GM10266 (cell line): Measurements from ENCODE around the gene ELF2.

ENCODE experiments used
- DNase-seq: peaks from one replicate; pipeline ENCODE4 v3.0.0; 2012; ENCODE audit errors: extremely low spot score
- TF ChIP-seq, protein P1 (sequence below): IDR thresholded peaks from 2 replicates; pipeline ENCODE4 v1.5.1; 2012; ENCODE audit warnings: mild to moderate bottlenecking, low read depth; ENCODE audit not compliant: control insufficient read depth, insufficient read depth; ENCODE audit errors: missing control alignments

ELF2 gene

GRCh38 chr4:139142980-139143379 is 34.0 kb downstream of the ELF2 start:
- no peak for DNase-seq
- TF ChIP-seq, protein P1, sequence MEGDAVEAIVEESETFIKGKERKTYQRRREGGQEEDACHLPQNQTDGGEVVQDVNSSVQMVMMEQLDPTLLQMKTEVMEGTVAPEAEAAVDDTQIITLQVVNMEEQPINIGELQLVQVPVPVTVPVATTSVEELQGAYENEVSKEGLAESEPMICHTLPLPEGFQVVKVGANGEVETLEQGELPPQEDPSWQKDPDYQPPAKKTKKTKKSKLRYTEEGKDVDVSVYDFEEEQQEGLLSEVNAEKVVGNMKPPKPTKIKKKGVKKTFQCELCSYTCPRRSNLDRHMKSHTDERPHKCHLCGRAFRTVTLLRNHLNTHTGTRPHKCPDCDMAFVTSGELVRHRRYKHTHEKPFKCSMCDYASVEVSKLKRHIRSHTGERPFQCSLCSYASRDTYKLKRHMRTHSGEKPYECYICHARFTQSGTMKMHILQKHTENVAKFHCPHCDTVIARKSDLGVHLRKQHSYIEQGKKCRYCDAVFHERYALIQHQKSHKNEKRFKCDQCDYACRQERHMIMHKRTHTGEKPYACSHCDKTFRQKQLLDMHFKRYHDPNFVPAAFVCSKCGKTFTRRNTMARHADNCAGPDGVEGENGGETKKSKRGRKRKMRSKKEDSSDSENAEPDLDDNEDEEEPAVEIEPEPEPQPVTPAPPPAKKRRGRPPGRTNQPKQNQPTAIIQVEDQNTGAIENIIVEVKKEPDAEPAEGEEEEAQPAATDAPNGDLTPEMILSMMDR, result no peak

DNA sequence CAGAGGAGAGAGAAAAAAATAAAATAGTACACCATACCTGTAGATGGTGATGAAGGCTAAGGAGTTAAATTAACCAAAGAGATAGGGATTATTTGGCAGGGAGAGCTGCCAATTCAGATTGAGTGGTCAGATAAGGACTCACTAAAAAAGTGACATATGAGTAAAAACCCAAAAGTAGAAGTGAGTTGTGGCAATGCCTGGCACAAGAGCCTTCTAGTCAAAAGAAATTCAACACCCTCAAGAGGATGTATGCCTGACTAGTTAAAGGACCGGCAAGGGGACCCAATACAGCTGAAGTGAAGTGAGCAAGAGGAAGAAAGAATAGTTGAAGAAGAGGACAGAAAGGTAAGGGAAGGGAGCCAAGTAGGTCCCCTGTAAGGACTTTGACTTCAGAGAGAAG is 34.9 kb downstream of the ELF2 start:
- TF ChIP-seq, protein P1, result no peak
- no peak for DNase-seq

DNA sequence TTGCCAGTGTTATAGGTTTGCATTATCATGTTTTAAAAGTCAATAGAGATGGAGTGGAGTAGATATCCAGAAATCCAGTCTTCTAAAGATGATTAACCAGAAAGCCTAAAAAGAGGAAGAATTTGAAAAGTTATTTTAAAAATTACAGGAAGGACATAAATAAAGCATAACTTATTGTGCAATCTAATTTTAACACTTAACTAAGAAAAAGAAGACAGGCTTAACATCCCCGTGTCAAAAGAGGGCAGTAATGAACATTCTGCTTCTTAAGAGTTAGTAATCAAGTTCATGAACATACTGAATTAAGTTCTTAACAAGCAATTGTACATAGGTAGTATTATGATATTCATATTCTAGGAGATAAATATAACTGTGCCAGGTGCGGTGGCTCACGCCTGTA is 39.3 kb downstream of the ELF2 start:
- TF ChIP-seq, protein P1, result no peak

GRCh38 chr4:139134403-139134802 is 42.6 kb downstream of the ELF2 start:
- no peak for DNase-seq
- TF ChIP-seq, protein P1, result no peak

More for the DNA sequence above, 39.3 kb downstream of the ELF2 start:
- DNase-seq, result no peak

- no peak for DNase-seq
- TF ChIP-seq, protein P1, result no peak
These were observed 45.7 kb downstream of the ELF2 start for GRCh38 chr4:139131209-139131870.

DNA sequence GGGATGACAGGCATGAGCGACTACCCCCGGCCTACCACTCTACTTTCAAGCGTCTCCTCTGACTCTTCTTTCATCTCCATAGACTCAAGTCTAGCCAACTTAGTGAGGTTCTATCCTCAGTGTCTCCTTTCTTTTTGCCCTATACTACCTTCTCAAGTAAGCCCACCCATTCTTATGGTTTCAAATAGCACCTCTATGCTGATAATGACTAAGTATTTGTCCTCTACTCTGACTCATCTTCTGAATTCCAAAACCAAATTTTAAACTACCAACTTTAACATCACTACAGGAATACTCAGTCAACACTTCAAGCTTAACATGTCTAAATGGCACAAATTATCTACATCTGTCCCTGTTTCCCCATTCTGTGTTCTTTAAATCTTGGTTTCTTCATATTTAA is 47.8 kb downstream of the ELF2 start:
- no peak for DNase-seq
- TF ChIP-seq, protein P1, result no peak

- TF ChIP-seq, protein P1, result no peak
- no peak for DNase-seq
These were observed 50.1 kb downstream of the ELF2 start for GRCh38 chr4:139126898-139127297.
